Neural progenitor cell (in vitro differentiated cells): ENCODE results near the gene ATXN7L2. TPM values are rescaled to one million over a fixed set of nuclear protein-coding genes. Genes with fewer than 3 reads are reported as not detected.

Experiments used
- DNase-seq: peaks from one replicate; pipeline ENCODE4 v3.0.0-alpha.2; 2016; ENCODE audit warnings: low spot score
- H2AFZ ChIP-seq: fragments of 200-600 bp; sonication (generic); replicated peaks from 2 replicates; pipeline ENCODE4 v1.6.1; 2016; ENCODE audit warnings: antibody characterized with exemption
- H3F3A ChIP-seq: fragments of 200-600 bp; sonication (generic); 2 replicates; pipeline ENCODE4 v1.6.1; 2016; ENCODE audit warnings: antibody characterized with exemption, low read depth
- H3K27ac ChIP-seq: fragments of 200-600 bp; sonication (generic); 2 replicates; pipeline ENCODE4 v1.5.1; 2016; ENCODE audit warnings: mild to moderate bottlenecking
- H3K27me3 ChIP-seq: fragments of 200-600 bp; sonication (generic); 2 replicates; pipeline ENCODE4 v1.6.1; 2016; ENCODE audit warnings: mild to moderate bottlenecking, moderate library complexity
- H3K36me3 ChIP-seq: fragments of 200-600 bp; sonication (generic); 2 replicates; pipeline ENCODE4 v1.5.1; 2016
- H3K4me1 ChIP-seq: fragments of 200-600 bp; sonication (generic); 2 replicates; pipeline ENCODE4 v1.6.1; 2016; ENCODE audit warnings: mixed run types
- H3K4me2 ChIP-seq: fragments of 200-600 bp; sonication (generic); 2 replicates; pipeline ENCODE4 v1.6.1; 2016
- H3K4me3 ChIP-seq: fragments of 200-600 bp; sonication (generic); 2 replicates; pipeline ENCODE4 v1.5.1; 2016
- H3K79me2 ChIP-seq: fragments of 200-600 bp; sonication (generic); 2 replicates; pipeline ENCODE4 v1.6.1; 2016; ENCODE audit warnings: low read depth
- H3K9ac ChIP-seq: fragments of 200-600 bp; sonication (generic); 2 replicates; pipeline ENCODE4 v1.6.1; 2016
- H3K9me3 ChIP-seq: fragments of 200-600 bp; sonication (generic); 2 replicates; pipeline ENCODE4 v1.5.1; 2016; ENCODE audit warnings: low read depth
- H4K20me1 ChIP-seq: fragments of 200-600 bp; sonication (generic); 2 replicates; pipeline ENCODE4 v1.6.1; 2016; ENCODE audit warnings: low read depth
- H3K27ac Mint-ChIP-seq: 3 replicates; pipeline ENCODE4 v1.8.0; 2021; ENCODE audit warnings: mixed read lengths
- H3K27me3 Mint-ChIP-seq: 2 replicates; pipeline ENCODE4 v1.8.0; 2022; ENCODE audit warnings: low read depth, mild to moderate bottlenecking, inconsistent platforms, moderate library complexity, mixed read lengths; ENCODE audit not compliant: insufficient read depth
- H3K36me3 Mint-ChIP-seq: 3 replicates; pipeline ENCODE4 v1.8.0; 2021; ENCODE audit warnings: mixed read lengths
- H3K4me1 Mint-ChIP-seq: 3 replicates; pipeline ENCODE4 v1.8.0; 2021; ENCODE audit warnings: mixed read lengths
- H3K4me3 Mint-ChIP-seq: 3 replicates; pipeline ENCODE4 v1.8.0; 2021; ENCODE audit warnings: mild to moderate bottlenecking, moderate library complexity, mixed read lengths
- H3K9me3 Mint-ChIP-seq: 3 replicates; pipeline ENCODE4 v1.8.0; 2020; ENCODE audit warnings: mixed read lengths
- EZH2 ChIP-seq: fragments of 200-600 bp; sonication (generic); IDR thresholded peaks from 2 replicates; pipeline ENCODE4 v1.6.1; 2017; ENCODE audit warnings: antibody characterized with exemption, mild to moderate bottlenecking, moderate library complexity
- EZH2phosphoT487 ChIP-seq: fragments of 200-600 bp; sonication (generic); IDR thresholded peaks from 2 replicates; pipeline ENCODE4 v1.6.1; 2017; ENCODE audit warnings: antibody characterized with exemption
- total RNA-seq: library from RNA; depleted of rRNA; stranded (reverse); fragments of >200 nt; gene quantifications from 2 replicates; pipeline ENCODE4 v1.2.3, GENCODE V29; 2015; ENCODE audit warnings: low replicate concordance
- TF ChIP-seq, protein P1 (sequence below): fragments of 200-600 bp; sonication (generic); IDR thresholded peaks from 2 replicates; pipeline ENCODE4 v1.5.1; 2017; ENCODE audit warnings: antibody characterized with exemption, mild to moderate bottlenecking

ATXN7L2 gene
- total RNA-seq, 1 donor from 2014 or later, result 6.5 TPM

DNA sequence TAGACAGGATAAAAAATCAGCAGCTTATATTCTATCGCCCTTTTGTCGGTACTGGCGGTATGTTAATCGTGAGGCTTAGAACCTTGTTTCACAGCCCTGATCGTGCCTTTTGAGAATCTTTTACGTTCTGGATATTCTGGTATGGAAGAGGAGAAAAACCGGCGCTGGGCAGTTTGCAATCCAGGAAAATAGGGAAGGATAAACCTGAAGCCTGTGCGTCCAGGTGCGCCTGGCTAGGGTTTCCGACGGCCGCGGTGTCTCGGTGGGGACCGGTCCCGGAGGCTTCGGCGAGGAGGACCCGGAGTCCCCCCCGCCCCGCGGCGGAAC, 17.6 kb upstream of the ATXN7L2 start:
- H3F3A ChIP-seq, result peaks cover 25% of the 10 kb centered on the region
- Mint-ChIP-seq H3K9me3 (no peaks in the 10 kb centered on the region), H3K4me3 (peak overlapping the region; percentile 86), H3K36me3 (no peaks in the 10 kb centered on the region), H3K27ac (no peak overlapping the region), H3K4me1 (peaks cover 2% of the 10 kb centered on the region), H3K27me3 (peaks cover 58% of the 10 kb centered on the region)
- peaks cover 4% of the 10 kb centered on the region for H3K4me1 ChIP-seq
- H3K36me3 ChIP-seq, result no peaks in the 10 kb centered on the region
- no peaks in the 10 kb centered on the region for H3K9me3 ChIP-seq
- H3K4me3 ChIP-seq, result peak overlapping the region; percentile 52
- peak overlapping the region; percentile 86 for H3K4me2 ChIP-seq
- no peaks in the 10 kb centered on the region for H3K79me2 ChIP-seq
- H3K27ac ChIP-seq, result no peak overlapping the region
- peak overlapping the region; percentile 72 for H2AFZ ChIP-seq
- DNase-seq, result no peak
- H4K20me1 ChIP-seq, result peaks cover 12% of the 10 kb centered on the region
- H3K9ac ChIP-seq, result no peak overlapping the region
- peaks cover 100% of the 10 kb centered on the region for H3K27me3 ChIP-seq
- TF ChIP-seq, protein P1, sequence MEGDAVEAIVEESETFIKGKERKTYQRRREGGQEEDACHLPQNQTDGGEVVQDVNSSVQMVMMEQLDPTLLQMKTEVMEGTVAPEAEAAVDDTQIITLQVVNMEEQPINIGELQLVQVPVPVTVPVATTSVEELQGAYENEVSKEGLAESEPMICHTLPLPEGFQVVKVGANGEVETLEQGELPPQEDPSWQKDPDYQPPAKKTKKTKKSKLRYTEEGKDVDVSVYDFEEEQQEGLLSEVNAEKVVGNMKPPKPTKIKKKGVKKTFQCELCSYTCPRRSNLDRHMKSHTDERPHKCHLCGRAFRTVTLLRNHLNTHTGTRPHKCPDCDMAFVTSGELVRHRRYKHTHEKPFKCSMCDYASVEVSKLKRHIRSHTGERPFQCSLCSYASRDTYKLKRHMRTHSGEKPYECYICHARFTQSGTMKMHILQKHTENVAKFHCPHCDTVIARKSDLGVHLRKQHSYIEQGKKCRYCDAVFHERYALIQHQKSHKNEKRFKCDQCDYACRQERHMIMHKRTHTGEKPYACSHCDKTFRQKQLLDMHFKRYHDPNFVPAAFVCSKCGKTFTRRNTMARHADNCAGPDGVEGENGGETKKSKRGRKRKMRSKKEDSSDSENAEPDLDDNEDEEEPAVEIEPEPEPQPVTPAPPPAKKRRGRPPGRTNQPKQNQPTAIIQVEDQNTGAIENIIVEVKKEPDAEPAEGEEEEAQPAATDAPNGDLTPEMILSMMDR, result no peak
- TF ChIP-seq EZH2 (no peak), EZH2phosphoT487 (no peak)

DNA sequence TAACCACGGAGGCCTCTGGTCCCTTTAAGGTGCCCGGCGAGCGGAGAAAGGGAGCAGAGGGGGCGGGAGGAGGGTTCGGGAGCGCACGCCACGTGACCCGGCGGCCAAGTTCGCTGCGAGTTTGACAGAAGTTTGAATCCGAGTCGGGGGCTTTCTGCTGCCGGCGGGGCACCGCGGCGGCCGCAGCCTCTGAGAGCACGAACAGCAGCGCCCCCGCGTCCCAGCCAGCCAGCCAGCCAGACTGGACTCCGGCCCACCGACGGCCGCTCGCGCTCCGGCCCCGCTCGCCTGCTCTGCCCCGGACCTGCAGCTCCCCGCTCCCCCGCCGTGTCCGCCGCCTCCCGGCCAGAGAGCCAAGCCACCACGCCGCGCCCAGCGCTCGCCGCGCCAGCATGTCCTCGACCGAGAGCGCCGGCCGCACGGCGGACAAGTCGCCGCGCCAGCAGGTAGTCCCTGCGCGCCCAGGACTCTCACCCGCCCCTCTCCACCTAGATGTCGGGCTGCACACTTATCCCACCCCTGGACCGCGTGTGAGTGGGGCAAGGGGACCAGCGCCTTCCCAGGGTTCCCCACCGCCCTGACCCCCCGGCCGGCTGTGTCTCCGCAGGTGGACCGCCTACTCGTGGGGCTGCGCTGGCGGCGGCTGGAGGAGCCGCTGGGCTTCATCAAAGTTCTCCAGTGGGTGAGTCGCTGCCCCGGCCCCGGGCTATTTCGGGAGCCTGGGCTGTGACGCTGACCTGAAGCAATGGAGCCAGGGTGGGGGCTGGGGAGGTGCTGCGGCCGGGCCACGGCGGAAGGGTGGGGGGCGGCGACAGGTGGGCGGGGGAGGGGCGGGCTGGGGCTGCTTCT, 17.0 kb upstream of the ATXN7L2 start, which contains the start of gene SYPL2:
TSS of gene SYPL2 (plus strand) at position 95 of the 849 bp plus-strand sequence. CDS start at position 393, 298 bp downstream.
- Mint-ChIP-seq H3K9me3 (no peaks in the 10 kb centered on the region), H3K4me1 (peaks cover 2% of the 10 kb centered on the region), H3K27ac (no peak within 1 kb of the TSS), H3K36me3 (no peaks in the 10 kb centered on the region), H3K27me3 (peaks cover 56% of the 10 kb centered on the region), H3K4me3 (peak within 1 kb of the TSS; percentile 86)
- Histone ChIP-seq H3K4me1 (peaks cover 4% of the 10 kb centered on the region), H3K79me2 (no peaks in the 10 kb centered on the region), H3K9me3 (no peaks in the 10 kb centered on the region), H3K4me3 (peak within 1 kb of the TSS; percentile 52), H3K27me3 (peaks cover 100% of the 10 kb centered on the region), H2AFZ (peak within 1 kb of the TSS; percentile 72), H3F3A (peaks cover 25% of the 10 kb centered on the region), H3K9ac (no peak within 1 kb of the TSS), H3K4me2 (peak within 1 kb of the TSS; percentile 86), H3K36me3 (no peaks in the 10 kb centered on the region), H3K27ac (no peak within 1 kb of the TSS), H4K20me1 (peaks cover 12% of the 10 kb centered on the region)
- peak; percentile 71 for DNase-seq
- TF ChIP-seq, protein P1, result no peak
- TF ChIP-seq EZH2 (peak; percentile 98), EZH2phosphoT487 (peak; percentile 92)

DNA sequence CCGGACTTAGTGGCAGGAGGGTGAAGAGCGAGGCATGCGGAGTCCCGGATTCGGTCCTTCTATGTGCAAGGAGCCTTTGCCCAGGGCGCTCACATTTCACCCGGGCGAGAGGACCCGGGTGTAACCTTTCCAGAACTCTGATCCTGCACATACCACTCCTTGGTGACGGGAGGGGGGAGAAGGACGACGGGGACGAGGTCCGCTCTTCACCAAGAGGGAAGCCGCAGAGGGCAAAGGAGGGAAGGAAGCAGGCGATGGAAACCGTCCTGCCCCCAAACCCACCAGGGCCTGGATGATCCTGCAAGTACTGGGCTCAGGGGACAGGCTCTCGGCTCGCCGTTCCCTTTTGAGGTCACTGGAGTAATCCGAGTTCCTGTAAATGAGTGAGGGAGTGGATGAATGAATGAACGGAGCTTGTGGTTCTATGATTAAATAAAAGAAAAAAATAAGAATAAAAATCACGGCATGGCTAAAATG, 16.4 kb upstream of the ATXN7L2 start:
- no peaks in the 10 kb centered on the region for H3K79me2 ChIP-seq
- peak; percentile 40 for DNase-seq
- Mint-ChIP-seq H3K9me3 (no peaks in the 10 kb centered on the region), H3K4me3 (peak overlapping the region; percentile 82), H3K27me3 (peaks cover 57% of the 10 kb centered on the region), H3K27ac (no peak overlapping the region), H3K36me3 (no peaks in the 10 kb centered on the region), H3K4me1 (peaks cover 2% of the 10 kb centered on the region)
- H3K4me2 ChIP-seq, result peak overlapping the region; percentile 86
- H3K9me3 ChIP-seq, result no peaks in the 10 kb centered on the region
- H4K20me1 ChIP-seq, result peaks cover 12% of the 10 kb centered on the region
- TF ChIP-seq EZH2phosphoT487 (no peak), EZH2 (no peak)
- TF ChIP-seq, protein P1, result no peak
- H3K27ac ChIP-seq, result no peak overlapping the region
- no peaks in the 10 kb centered on the region for H3K36me3 ChIP-seq
- no peak overlapping the region for H3K9ac ChIP-seq
- H3K4me3 ChIP-seq, result peak overlapping the region; percentile 52
- H2AFZ ChIP-seq, result peak overlapping the region; percentile 4
- H3F3A ChIP-seq, result peaks cover 25% of the 10 kb centered on the region
- H3K27me3 ChIP-seq, result peaks cover 99% of the 10 kb centered on the region
- H3K4me1 ChIP-seq, result peaks cover 4% of the 10 kb centered on the region
